K562 (cell line): Measurements from ENCODE around the gene ASPHD2. TPM values are rescaled to one million over a fixed set of nuclear protein-coding genes. Genes with fewer than 3 reads are reported as not detected.

ENCODE experiments used
- ATAC-seq: fragments of 200-7000 bp; cut with Tn5 transposase; 3 replicates; pipeline ENCODE4 v1.9.1; 2020; ENCODE audit warnings: moderate library complexity
- BruUV-seq: library from RNA; stranded (reverse); fragments of 400-500 nt; replicated peaks from 2 replicates; lab custom pipeline; 2021; lab: Mats Ljungman, UMichigan
- CTCF ChIA-PET: fragments of 300-600 bp; formaldehyde crosslinking; extraction: SDS; loops from one replicate; lab custom pipeline; 2021; ENCODE audit warnings: low intra/inter-chr PET ratio; lab: Yijun Ruan, JAX
- POLR2A ChIA-PET: fragments of 300-600, 350-650 bp; sonication (Branson Sonifier 250); formaldehyde crosslinking; extraction: SDS; loops from one replicate; lab custom pipeline; 2021; ENCODE audit warnings: antibody characterized with exemption, inconsistent platforms; lab: Yijun Ruan, JAX
- DNase-seq, 4 experiments: peaks; one replicate each; pipeline versions ENCODE4 v3.0.0 to v3.0.0-alpha.2; 2011 to 2018; ENCODE audit warnings: low spot score in 3 of 4, mixed read lengths in 3 of 4; ENCODE audit errors: extremely low read depth in 1 of 4
- FAIRE-seq: peaks from 2 replicates; lab custom pipeline; 2011; peaks lifted over from hg19 to GRCh38; lab: Jason Lieb, UNC
- H2AFZ ChIP-seq: 2 replicates; pipeline ENCODE4 v1.6.0; 2011; ENCODE audit warnings: low read depth, low read length, control low read depth, inconsistent platforms
- H3K27ac ChIP-seq: fragments of 200-600 bp; 3 replicates; pipeline ENCODE4 v1.8.0; 2011; ENCODE audit warnings: low read depth, mild to moderate bottlenecking, control low read depth, inconsistent platforms, low read length, moderate library complexity, mixed read lengths; ENCODE audit errors: extremely low read depth
- H3K27me3 ChIP-seq, 2 experiments: fragments of 300-600 bp in 1 of 2; 2 replicates in 1 of 2; 3 replicates in 1 of 2; pipeline versions ENCODE4 v1.6.0 to v1.8.0; 2011; ENCODE audit warnings: inconsistent platforms in 2 of 2, low read length in 2 of 2, mild to moderate bottlenecking in 1 of 2, mixed read lengths in 1 of 2, moderate library complexity in 1 of 2; ENCODE audit not compliant: control insufficient read depth in 2 of 2, insufficient read depth in 2 of 2
- H3K36me3 ChIP-seq: fragments of 300-600 bp; 3 replicates; pipeline ENCODE4 v1.8.0; 2011; ENCODE audit warnings: mild to moderate bottlenecking, low read length, inconsistent platforms; ENCODE audit not compliant: control insufficient read depth, insufficient read depth
- H3K4me1 ChIP-seq, 2 experiments: fragments of 200-600 bp in 1 of 2; replicated peaks in 1 of 2; 2 replicates in 1 of 2; 3 replicates in 1 of 2; pipeline versions ENCODE4 v1.5.1 to v1.8.0; 2011; ENCODE audit warnings: inconsistent platforms in 2 of 2, low read length in 2 of 2, mild to moderate bottlenecking in 1 of 2, mixed read lengths in 1 of 2, moderate library complexity in 1 of 2; ENCODE audit not compliant: control insufficient read depth in 2 of 2, insufficient read depth in 2 of 2
- H3K4me2 ChIP-seq: 2 replicates; pipeline ENCODE4 v1.6.1; 2011; ENCODE audit warnings: low read length, control low read depth, inconsistent platforms, mixed read lengths; ENCODE audit not compliant: insufficient read depth
- H3K4me3 ChIP-seq: fragments of 200-600 bp; sonication (generic), shearing (Covaris generic); 2 replicates; pipeline ENCODE4 v1.5.1; 2016; ENCODE audit warnings: control low read depth, inconsistent platforms
- H3K79me2 ChIP-seq: fragments of 200-600 bp; 3 replicates; pipeline ENCODE4 v1.8.0; 2011; ENCODE audit warnings: low read length, inconsistent platforms; ENCODE audit not compliant: control insufficient read depth, insufficient read depth
- H3K9ac ChIP-seq, 2 experiments: 2 replicates each; pipeline versions ENCODE4 v1.6.0 to v1.6.1; 2011; ENCODE audit warnings: low read depth in 2 of 2, low read length in 2 of 2, control low read depth in 1 of 2, inconsistent platforms in 1 of 2, mild to moderate bottlenecking in 1 of 2, mixed read lengths in 1 of 2; ENCODE audit not compliant: insufficient read depth in 1 of 2
- H3K9me1 ChIP-seq: one replicate; pipeline ENCODE4 v1.6.0; 2011; ENCODE audit warnings: inconsistent platforms, mild to moderate bottlenecking, low read length, moderate library complexity; ENCODE audit not compliant: control insufficient read depth, insufficient read depth
- H3K9me3 ChIP-seq: replicated peaks from 2 replicates; pipeline ENCODE4 v1.5.1; 2011; ENCODE audit warnings: low read depth, low read length, inconsistent platforms; ENCODE audit not compliant: control insufficient read depth, insufficient read depth
- H4K20me1 ChIP-seq: replicated peaks from 2 replicates; pipeline ENCODE4 v1.6.1; 2011; ENCODE audit warnings: low read length, inconsistent platforms, mixed read lengths; ENCODE audit not compliant: control insufficient read depth, insufficient read depth
- ARNT ChIP-seq, 2 experiments: fragments of 450-650 bp; IDR thresholded peaks; 2 replicates each; pipeline ENCODE4 v1.6.1; 2016; ENCODE audit warnings: mild to moderate bottlenecking in 1 of 2
- E2F4 ChIP-seq: sonication (generic); formaldehyde crosslinking; IDR thresholded peaks from 2 replicates; pipeline ENCODE4 v1.8.0; 2022; ENCODE audit warnings: mild to moderate bottlenecking, low read depth, missing genetic modification reagents
- E4F1 ChIP-seq: fragments of 250-450 bp; sonication (Bioruptor Pico); IDR thresholded peaks from 2 replicates; pipeline ENCODE4 v1.5.0; 2021; ENCODE audit warnings: mild to moderate bottlenecking, borderline replicate concordance
- GTF2E2 ChIP-seq: fragments of 200-800 bp; sonication (Bioruptor generic); IDR thresholded peaks from 2 replicates; pipeline ENCODE4 v1.6.1; 2016; ENCODE audit warnings: missing genetic modification characterization, missing compliant biosample characterization
- IRF9 ChIP-seq: fragments of 450-650 bp; IDR thresholded peaks from 2 replicates; pipeline ENCODE4 v1.6.1; 2016; ENCODE audit warnings: missing biosample characterization, missing genetic modification characterization
- SMC3 ChIP-seq: conservative IDR thresholded peaks from 2 replicates; pipeline ENCODE4 v1.6.1; 2011; ENCODE audit warnings: low read depth, low read length, improper control_type of control experiment; ENCODE audit not compliant: insufficient read depth
- ZHX1 ChIP-seq: fragments of 150-350 bp; conservative IDR thresholded peaks from 2 replicates; pipeline ENCODE4 v1.6.1; 2014; ENCODE audit warnings: low read length
- ZNF311 ChIP-seq: fragments of 250-450 bp; sonication (Bioruptor Pico); IDR thresholded peaks from 2 replicates; pipeline ENCODE4 v1.4.0; 2020; ENCODE audit warnings: mild to moderate bottlenecking, moderate library complexity
- ZNF507 ChIP-seq: conservative IDR thresholded peaks from 2 replicates; pipeline ENCODE4 v1.6.1; 2017; ENCODE audit warnings: missing genetic modification characterization, missing compliant biosample characterization
- ZNF740 ChIP-seq, 3 experiments: fragments of 200-800 bp in 1 of 3; sonication (Bioruptor generic) in 1 of 3; sonication (generic) in 1 of 3; formaldehyde crosslinking in 1 of 3; IDR thresholded peaks; 2 replicates each; pipeline versions ENCODE4 v1.6.1 to v1.8.0; 2016 to 2022; ENCODE audit warnings: mild to moderate bottlenecking in 2 of 3, missing compliant biosample characterization in 2 of 3, missing genetic modification characterization in 2 of 3, missing genetic modification reagents in 1 of 3
- WGBS: fragments of 100-300 bp; shearing (Covaris generic); methylation state at CpG from one replicate; pipeline ENCODE4 v1.1.6; 2016; ENCODE audit warnings: low coverage, mixed read lengths; ENCODE audit not compliant: insufficient coverage; ENCODE audit errors: missing lambda C conversion rate; 5-methylcytosine and 5-hydroxymethylcytosine counted together
- in situ Hi-C: fragments of 300-500 bp; cut with MboI; formaldehyde crosslinking; loops from 4 replicates; pipeline ENCODE4 v1.15.0; 2018; ENCODE audit warnings: inconsistent platforms, mixed read lengths
- intact Hi-C: fragments of 100-400 bp; cut with micrococcal nuclease; formaldehyde crosslinking; loops from 2 replicates; pipeline ENCODE4 v1.14.2; 2022
- polyA plus RNA-seq, 8 experiments: library from polyadenylated mRNA; depleted of rRNA in 4 of 8; stranded (reverse) in 5 of 8; unstranded in 3 of 8; fragments of >200 nt; fragmentation: Nextera tagmentation in 2 of 8; fragmentation: Illumina TruSeq in 1 of 8; extraction: Ambion mirVana in 2 of 8; extraction: Trizol in 1 of 8; gene quantifications; 2 replicates each; pipeline versions ENCODE4 v1.2.1 to v1.2.3, GENCODE V29; 2011 to 2014; ENCODE audit warnings: inconsistent platforms in 1 of 8, missing spikeins in 1 of 8
- total RNA-seq, 7 experiments: library from RNA; depleted of rRNA in 6 of 7; stranded (reverse); fragments of >200 nt in 6 of 7; fragmentation: Illumina TruSeq in 2 of 7; extraction: Trizol in 2 of 7; gene quantifications; 2 replicates each; pipeline versions ENCODE4 v1.2.1 to v1.2.3, GENCODE V29; 2011 to 2021; ENCODE audit warnings: low replicate concordance in 1 of 7

The ASPHD2 gene
- total and polyA plus RNA-seq, 9 of the 15 experiments (the other 6 are each of a cell fraction or from before 2014, with no cell fraction given) = 0.18 to 0.64 (median 0.36) TPM

GRCh38 chr22:26463688-26464087, 34.6 kb downstream of the ASPHD2 start:
- Histone ChIP-seq H3K27ac (peak overlapping the region; percentile 28; the same call in 1 of the 3 replicates), H3K9ac (peak overlapping the region in 1 of 2 experiments; percentile 17; a peak in 1 of 4 replicates), H3K9me1 (no peaks in the 10 kb centered on the region), H3K9me3 (no peaks in the 10 kb centered on the region), H3K4me1 (peaks cover 0 to 5% of the 10 kb centered on the region in 2 experiments; a peak in 3 of 5 replicates), H3K27me3 (no peaks in the 10 kb centered on the region), H3K4me3 (no peak overlapping the region), H4K20me1 (no peaks in the 10 kb centered on the region; the same call in 1 of the 2 replicates), H3K79me2 (peaks cover 11% of the 10 kb centered on the region; the same call in 1 of the 3 replicates), H3K36me3 (peaks cover 93% of the 10 kb centered on the region; the same call in 2 of the 3 replicates), H2AFZ (no peak overlapping the region), H3K4me2 (no peak overlapping the region)
- intact Hi-C loops (no loop called here), in situ Hi-C loops (loop anchor here (5.0 kb wide), 1 partner anchor 61 kb away; no protein-coding TSS in a partner anchor)
- ATAC-seq (no peak), FAIRE-seq (no peak), DNase-seq (no peak)
- BruUV-seq = no TSS peak
- ChIA-PET CTCF (no interaction called here), POLR2A (interaction anchor here (1.1 to 1.8 kb wide), 3 partner anchors 13 to 19 kb away, joined by 3 to 7 read pairs (median 3); no protein-coding TSS in a partner anchor)
- 77% methylated on average over 8 of the region's 9 CpGs for WGBS
- no peak for TF ChIP-seq ZHX1
- no peak for TF ChIP-seq ARNT (IDR thresholded peaks at IDR 0.05)
- TF ChIP-seq ZNF740 (CRISPR knock-in tag; IDR thresholded peaks at IDR 0.05) = no peak
- no peak for TF ChIP-seq ZNF740 (tag; IDR thresholded peaks at IDR 0.05)
- no peak for TF ChIP-seq E4F1 (CRISPR knock-in tag)
- no peak for TF ChIP-seq ZNF311
- no peak for TF ChIP-seq GTF2E2 (tag)
- TF ChIP-seq IRF9 (tag) = no peak
- no peak for TF ChIP-seq E2F4 (CRISPR knock-in tag)
- no peak for TF ChIP-seq SMC3
- no peak for TF ChIP-seq ZNF507 (tag)
